ENCODE results near the gene FRK. TPM values are rescaled to one million over a fixed set of nuclear protein-coding genes. Genes with fewer than 3 reads are reported as not detected.

The FRK gene
- polyA plus RNA-seq, 1 donor (not counting 4 experiments of a cell fraction or from before 2014, with no cell fraction given), result 2.4 TPM

- H3K79me2 ChIP-seq (ENCODE audit: control insufficient read depth, insufficient read depth, low read length), result no peaks in the 10 kb centered on the region
- H3K4me3 ChIP-seq (ENCODE audit: control insufficient read depth in 2 of 3, extremely low read depth in 1 of 3, insufficient read depth in 2 of 3, low read depth in 1 of 3, low read length in 3 of 3), result no peak overlapping the region
- no peak overlapping the region for H3K27ac ChIP-seq (ENCODE audit: control insufficient read depth, insufficient read depth, low read length)
- no peaks in the 10 kb centered on the region for H3K9me1 ChIP-seq (ENCODE audit: control insufficient read depth, extremely low read depth, insufficient read depth, low read length)
- no peak overlapping the region for H2AFZ ChIP-seq (ENCODE audit: control insufficient read depth, low read length)
- no peak overlapping the region for H3K9ac ChIP-seq (ENCODE audit: control insufficient read depth, extremely low read depth, insufficient read depth, low read length)
- dilution Hi-C loops (cut with MboI; ENCODE audit: extremely low pct_ligation_motif_present, low sequenced_read_pairs), result no loop called here
- H3K4me1 ChIP-seq (ENCODE audit: control insufficient read depth, extremely low read depth, insufficient read depth, low read length), result peaks cover 5% of the 10 kb centered on the region
- TF ChIP-seq CTCF (optimal IDR thresholded peaks at IDR 0.05 in 1 of 3, IDR thresholded peaks at IDR 0.05 in 1 of 3, conservative IDR thresholded peaks at IDR 0.05 in 1 of 3; ENCODE audit: extremely low read depth in 1 of 3, insufficient read depth in 2 of 3, low read length in 3 of 3) (no peak), EZH2 (IDR thresholded peaks at IDR 0.05; ENCODE audit: low read length) (no peak)
- H3K27me3 ChIP-seq (ENCODE audit: control insufficient read depth, extremely low read depth, insufficient read depth, low read length), result no peaks in the 10 kb centered on the region
- H3K9me3 ChIP-seq (ENCODE audit: control insufficient read depth, low read depth, low read length), result no peaks in the 10 kb centered on the region
- no peaks in the 10 kb centered on the region for H3K36me3 ChIP-seq (ENCODE audit: control insufficient read depth in 2 of 2, extremely low read depth in 1 of 2, insufficient read depth in 2 of 2, low read length in 2 of 2)
- FAIRE-seq (peak; percentile 39), DNase-seq (ENCODE audit: low read depth, low spot score) (no peak)
- H3K4me2 ChIP-seq (ENCODE audit: control insufficient read depth, extremely low read depth, insufficient read depth, low read depth, low read length), result no peak overlapping the region
- H4K20me1 ChIP-seq (ENCODE audit: control insufficient read depth, extremely low read depth, insufficient read depth, low read length), result no peaks in the 10 kb centered on the region
These were observed 4.0 kb upstream of the FRK start for GRCh38 chr6:116064666-116065065.

GRCh38 chr6:116062496-116062895 lies 1.8 kb upstream of the FRK start:
- Histone ChIP-seq H3K4me2 (ENCODE audit: control insufficient read depth, extremely low read depth, insufficient read depth, low read depth, low read length) (no peak overlapping the region), H2AFZ (ENCODE audit: control insufficient read depth, low read length) (no peak overlapping the region), H3K4me3 (ENCODE audit: control insufficient read depth in 2 of 3, extremely low read depth in 1 of 3, insufficient read depth in 2 of 3, low read depth in 1 of 3, low read length in 3 of 3) (no peak overlapping the region), H3K4me1 (ENCODE audit: control insufficient read depth, extremely low read depth, insufficient read depth, low read length) (peaks cover 5% of the 10 kb centered on the region), H3K36me3 (ENCODE audit: control insufficient read depth in 2 of 2, extremely low read depth in 1 of 2, insufficient read depth in 2 of 2, low read length in 2 of 2) (no peaks in the 10 kb centered on the region), H3K79me2 (ENCODE audit: control insufficient read depth, insufficient read depth, low read length) (peaks cover 8% of the 10 kb centered on the region), H3K9me1 (ENCODE audit: control insufficient read depth, extremely low read depth, insufficient read depth, low read length) (no peaks in the 10 kb centered on the region), H3K9ac (ENCODE audit: control insufficient read depth, extremely low read depth, insufficient read depth, low read length) (no peak overlapping the region), H3K27me3 (ENCODE audit: control insufficient read depth, extremely low read depth, insufficient read depth, low read length) (no peaks in the 10 kb centered on the region), H3K27ac (ENCODE audit: control insufficient read depth, insufficient read depth, low read length) (no peak overlapping the region), H4K20me1 (ENCODE audit: control insufficient read depth, extremely low read depth, insufficient read depth, low read length) (no peaks in the 10 kb centered on the region), H3K9me3 (ENCODE audit: control insufficient read depth, low read depth, low read length) (no peaks in the 10 kb centered on the region)
- DNase-seq (ENCODE audit: low read depth, low spot score) (no peak), FAIRE-seq (no peak)
- TF ChIP-seq EZH2 (IDR thresholded peaks at IDR 0.05; ENCODE audit: low read length) (no peak), CTCF (optimal IDR thresholded peaks at IDR 0.05 in 1 of 3, IDR thresholded peaks at IDR 0.05 in 1 of 3, conservative IDR thresholded peaks at IDR 0.05 in 1 of 3; ENCODE audit: extremely low read depth in 1 of 3, insufficient read depth in 2 of 3, low read length in 3 of 3) (no peak)
- dilution Hi-C loops (cut with MboI; ENCODE audit: extremely low pct_ligation_motif_present, low sequenced_read_pairs), result no loop called here

Measured in keratinocyte (primary cell).